B cell (primary cell): ENCODE data around the gene DDX39B.

ENCODE experiments used
- EZH2 ChIP-seq: IDR thresholded peaks from 2 replicates; pipeline ENCODE4 v1.6.1; 2012; ENCODE audit warnings: borderline replicate concordance, low read depth, mild to moderate bottlenecking, moderate library complexity, low read length; ENCODE audit not compliant: insufficient read depth, poor library complexity, severe bottlenecking
- TF ChIP-seq, protein P1 (sequence below): fragments of 200-600 bp; IDR thresholded peaks from one replicate; pipeline ENCODE4 v1.8.0; 2022; ENCODE audit warnings: antibody characterized with exemption, mild to moderate bottlenecking

DNA sequence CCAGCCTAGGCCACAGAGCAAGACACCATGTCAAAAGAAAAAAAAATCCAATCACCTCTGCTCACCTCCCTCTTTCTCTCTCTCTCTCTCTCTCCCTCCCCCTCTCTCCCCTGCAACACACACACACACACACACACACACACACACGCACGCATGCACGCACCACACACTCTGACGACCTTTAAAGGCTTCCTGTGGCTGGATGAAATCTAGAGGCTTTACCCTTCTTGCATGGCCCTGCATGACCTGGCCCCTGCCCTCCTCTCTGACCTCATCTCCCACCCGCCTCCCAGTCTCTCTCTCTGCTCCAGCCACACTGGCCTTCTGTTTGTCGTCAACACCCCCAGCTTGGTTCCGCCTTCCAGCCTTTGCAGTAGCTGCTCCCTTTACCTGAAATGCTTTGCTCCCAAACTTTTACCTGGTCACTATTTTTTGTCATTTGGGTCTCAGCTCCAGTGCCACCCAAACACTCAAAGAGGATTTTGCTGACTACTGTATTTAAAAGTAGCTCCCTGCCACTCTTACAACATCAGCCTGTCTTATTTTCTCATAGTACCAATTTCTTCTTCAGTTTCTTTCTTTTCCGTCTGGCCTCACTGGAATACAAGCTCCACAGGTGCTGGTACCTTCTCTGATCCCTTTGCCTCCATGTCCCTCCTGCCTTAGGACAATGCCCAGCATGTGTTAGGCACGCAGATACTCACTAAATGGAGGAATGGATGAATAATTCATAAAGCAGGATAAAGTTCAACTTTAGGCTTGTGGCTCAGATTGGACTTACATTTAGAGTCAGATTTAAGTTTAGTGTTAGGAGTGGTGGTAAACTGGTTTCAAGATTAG lies 25.9 kb upstream of the DDX39B start:
- TF ChIP-seq, protein P1, sequence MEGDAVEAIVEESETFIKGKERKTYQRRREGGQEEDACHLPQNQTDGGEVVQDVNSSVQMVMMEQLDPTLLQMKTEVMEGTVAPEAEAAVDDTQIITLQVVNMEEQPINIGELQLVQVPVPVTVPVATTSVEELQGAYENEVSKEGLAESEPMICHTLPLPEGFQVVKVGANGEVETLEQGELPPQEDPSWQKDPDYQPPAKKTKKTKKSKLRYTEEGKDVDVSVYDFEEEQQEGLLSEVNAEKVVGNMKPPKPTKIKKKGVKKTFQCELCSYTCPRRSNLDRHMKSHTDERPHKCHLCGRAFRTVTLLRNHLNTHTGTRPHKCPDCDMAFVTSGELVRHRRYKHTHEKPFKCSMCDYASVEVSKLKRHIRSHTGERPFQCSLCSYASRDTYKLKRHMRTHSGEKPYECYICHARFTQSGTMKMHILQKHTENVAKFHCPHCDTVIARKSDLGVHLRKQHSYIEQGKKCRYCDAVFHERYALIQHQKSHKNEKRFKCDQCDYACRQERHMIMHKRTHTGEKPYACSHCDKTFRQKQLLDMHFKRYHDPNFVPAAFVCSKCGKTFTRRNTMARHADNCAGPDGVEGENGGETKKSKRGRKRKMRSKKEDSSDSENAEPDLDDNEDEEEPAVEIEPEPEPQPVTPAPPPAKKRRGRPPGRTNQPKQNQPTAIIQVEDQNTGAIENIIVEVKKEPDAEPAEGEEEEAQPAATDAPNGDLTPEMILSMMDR, result no peak
- no peak for TF ChIP-seq EZH2
